ENCODE measurements around the gene RAB6B. TPM values are rescaled to one million over a fixed set of nuclear protein-coding genes. Genes with fewer than 3 reads are reported as not detected.

Gene RAB6B
- total RNA-seq, 6 experiments from 2014 or later, result 1.6 to 5.4 (median 2.1) TPM

- H3K9me3 Mint-ChIP-seq, result no peaks in the 10 kb centered on the region
- TF ChIP-seq CTCF (IDR thresholded peaks at IDR 0.05), result no peak
- DNase-seq, result no peak
- H3K27me3 Mint-ChIP-seq (ENCODE audit: insufficient read depth), result peaks cover 8% of the 10 kb centered on the region
- H3K27ac Mint-ChIP-seq, result no peak overlapping the region
- H3K4me3 Mint-ChIP-seq, result no peak overlapping the region
- no peaks in the 10 kb centered on the region for H3K4me1 Mint-ChIP-seq (ENCODE audit: low read depth)
- H3K36me3 Mint-ChIP-seq (ENCODE audit: low read depth), result peaks cover 11% of the 10 kb centered on the region; the same call in 1 of the 2 replicates
Measured at GRCh38 chr3:133827136-133827535, 68.5 kb downstream of the RAB6B start.

- H3K27ac Mint-ChIP-seq, result no peak overlapping the region
- no peaks in the 10 kb centered on the region for H3K9me3 Mint-ChIP-seq
- no peak for DNase-seq
Measured at GRCh38 chr3:133825969-133826727, 69.5 kb downstream of the RAB6B start.

GRCh38 chr3:133824961-133825485 is 70.7 kb downstream of the RAB6B start:
- H3K9me3 Mint-ChIP-seq, result no peaks in the 10 kb centered on the region
- H3K27me3 Mint-ChIP-seq (ENCODE audit: insufficient read depth), result peaks cover 2% of the 10 kb centered on the region; the same call in 1 of the 2 replicates
- H3K36me3 Mint-ChIP-seq (ENCODE audit: low read depth), result peaks cover 17% of the 10 kb centered on the region
- TF ChIP-seq CTCF (IDR thresholded peaks at IDR 0.05), result no peak
- no peak overlapping the region for H3K4me3 Mint-ChIP-seq
- peaks cover 14% of the 10 kb centered on the region for H3K4me1 Mint-ChIP-seq (ENCODE audit: low read depth)
- no peak overlapping the region for H3K27ac Mint-ChIP-seq
- no peak for DNase-seq

More at GRCh38 chr3:133825969-133826727, 69.5 kb downstream of the RAB6B start:
- Mint-ChIP-seq H3K4me3 (no peak overlapping the region), H3K27me3 (ENCODE audit: insufficient read depth) (peaks cover 8% of the 10 kb centered on the region), H3K36me3 (ENCODE audit: low read depth) (peaks cover 12% of the 10 kb centered on the region), H3K4me1 (ENCODE audit: low read depth) (peaks cover 10% of the 10 kb centered on the region)
- TF ChIP-seq CTCF (IDR thresholded peaks at IDR 0.05), result no peak

GRCh38 chr3:133821767-133822638 is 73.7 kb downstream of the RAB6B start:
- Mint-ChIP-seq H3K27me3 (ENCODE audit: insufficient read depth) (peaks cover 2% of the 10 kb centered on the region; the same call in 1 of the 2 replicates), H3K4me1 (ENCODE audit: low read depth) (peaks cover 14% of the 10 kb centered on the region), H3K4me3 (no peak overlapping the region), H3K36me3 (ENCODE audit: low read depth) (peaks cover 17% of the 10 kb centered on the region), H3K9me3 (no peaks in the 10 kb centered on the region), H3K27ac (peak overlapping the region; percentile 32)
- TF ChIP-seq CTCF (IDR thresholded peaks at IDR 0.05), result peak; percentile 75
- DNase-seq, result peak; percentile 83

- H3K27ac Mint-ChIP-seq, result no peak overlapping the region; the same call in 1 of the 2 replicates
- peaks cover 14% of the 10 kb centered on the region for H3K4me1 Mint-ChIP-seq (ENCODE audit: low read depth)
- H3K36me3 Mint-ChIP-seq (ENCODE audit: low read depth), result peaks cover 20% of the 10 kb centered on the region
- no peak for DNase-seq
- TF ChIP-seq CTCF (IDR thresholded peaks at IDR 0.05), result no peak
- H3K27me3 Mint-ChIP-seq (ENCODE audit: insufficient read depth), result peaks cover 2% of the 10 kb centered on the region; the same call in 1 of the 2 replicates
- no peak overlapping the region for H3K4me3 Mint-ChIP-seq
- no peaks in the 10 kb centered on the region for H3K9me3 Mint-ChIP-seq
Measured at GRCh38 chr3:133820889-133821675, 74.6 kb downstream of the RAB6B start.

All from HFFc6 (cell line).